NB4 (cell line): Measurements from ENCODE around the gene DTX3L.

Experiments
- MAX ChIP-seq: IDR thresholded peaks from 2 replicates; pipeline ENCODE4 v1.6.1; 2011; ENCODE audit warnings: low read depth, low read length
- MYC ChIP-seq: IDR thresholded peaks from 2 replicates; pipeline ENCODE4 v1.6.1; 2011; ENCODE audit warnings: low read depth, low read length
- TF ChIP-seq, protein P1 (sequence below): IDR thresholded peaks from one replicate; pipeline ENCODE4 v1.5.1; 2012; ENCODE audit warnings: low read depth, low read length

DNA sequence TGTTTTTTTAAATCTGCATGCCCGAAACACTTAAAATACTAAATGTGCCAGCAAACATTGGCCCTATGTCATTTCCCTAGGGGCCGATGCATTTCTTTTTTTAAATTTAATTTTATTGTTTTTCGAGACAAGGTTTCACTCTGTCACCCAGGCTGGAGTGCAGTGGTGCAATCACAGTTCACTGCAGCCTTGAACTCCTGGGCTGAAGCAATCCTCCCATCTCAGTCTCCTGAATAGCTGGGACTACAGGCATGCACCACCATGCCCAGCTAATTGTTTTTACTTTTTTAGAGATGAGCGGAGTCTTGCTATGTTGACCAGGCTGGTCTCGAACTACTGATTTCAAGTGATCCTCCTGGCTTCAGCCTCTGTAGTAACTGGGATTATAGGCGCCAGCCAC is 5.5 kb upstream of the DTX3L start:
- TF ChIP-seq MYC (no peak), MAX (no peak)
- TF ChIP-seq, protein P1, sequence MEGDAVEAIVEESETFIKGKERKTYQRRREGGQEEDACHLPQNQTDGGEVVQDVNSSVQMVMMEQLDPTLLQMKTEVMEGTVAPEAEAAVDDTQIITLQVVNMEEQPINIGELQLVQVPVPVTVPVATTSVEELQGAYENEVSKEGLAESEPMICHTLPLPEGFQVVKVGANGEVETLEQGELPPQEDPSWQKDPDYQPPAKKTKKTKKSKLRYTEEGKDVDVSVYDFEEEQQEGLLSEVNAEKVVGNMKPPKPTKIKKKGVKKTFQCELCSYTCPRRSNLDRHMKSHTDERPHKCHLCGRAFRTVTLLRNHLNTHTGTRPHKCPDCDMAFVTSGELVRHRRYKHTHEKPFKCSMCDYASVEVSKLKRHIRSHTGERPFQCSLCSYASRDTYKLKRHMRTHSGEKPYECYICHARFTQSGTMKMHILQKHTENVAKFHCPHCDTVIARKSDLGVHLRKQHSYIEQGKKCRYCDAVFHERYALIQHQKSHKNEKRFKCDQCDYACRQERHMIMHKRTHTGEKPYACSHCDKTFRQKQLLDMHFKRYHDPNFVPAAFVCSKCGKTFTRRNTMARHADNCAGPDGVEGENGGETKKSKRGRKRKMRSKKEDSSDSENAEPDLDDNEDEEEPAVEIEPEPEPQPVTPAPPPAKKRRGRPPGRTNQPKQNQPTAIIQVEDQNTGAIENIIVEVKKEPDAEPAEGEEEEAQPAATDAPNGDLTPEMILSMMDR = no peak
